ENCODE results near the gene NDUFAF8.

The NDUFAF8 gene

DNA sequence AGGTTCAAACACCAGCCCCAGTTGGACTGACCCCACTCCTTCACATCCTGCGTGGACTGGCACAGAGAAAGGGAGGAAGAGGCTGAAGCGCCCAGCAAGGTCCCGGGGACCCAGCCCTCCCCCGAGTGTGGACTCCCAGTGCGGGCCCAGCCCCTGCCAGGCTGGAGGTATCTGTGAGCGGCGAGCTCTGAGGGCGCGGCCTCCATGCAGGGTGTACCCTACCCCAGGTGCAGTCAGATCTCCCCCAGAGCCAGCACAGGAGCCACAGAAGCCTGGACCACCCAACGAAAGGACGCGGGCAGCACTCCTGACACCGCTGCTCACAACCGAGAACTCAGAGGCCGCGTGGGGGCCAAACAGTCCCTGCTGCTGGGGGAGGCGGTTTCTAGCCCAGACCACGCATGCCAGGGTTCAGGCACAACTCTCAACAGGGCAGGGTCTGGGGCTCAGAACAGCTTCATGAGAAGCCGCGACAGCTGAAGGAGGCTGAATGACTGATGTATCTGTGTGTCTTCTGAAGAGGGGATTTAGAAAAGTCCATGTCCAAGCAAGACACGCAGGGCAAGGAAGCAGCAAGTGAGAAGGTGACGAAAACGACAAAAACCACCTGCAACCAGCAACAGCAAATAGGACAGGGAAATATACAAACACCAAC is 47.5 kb downstream of the NDUFAF8 start:
- DNase-seq (ENCODE audit: low read depth), result no peak
- H3K4me3 ChIP-seq (ENCODE audit: low read depth, low read length), result no peak overlapping the region
- TF ChIP-seq, protein P1, sequence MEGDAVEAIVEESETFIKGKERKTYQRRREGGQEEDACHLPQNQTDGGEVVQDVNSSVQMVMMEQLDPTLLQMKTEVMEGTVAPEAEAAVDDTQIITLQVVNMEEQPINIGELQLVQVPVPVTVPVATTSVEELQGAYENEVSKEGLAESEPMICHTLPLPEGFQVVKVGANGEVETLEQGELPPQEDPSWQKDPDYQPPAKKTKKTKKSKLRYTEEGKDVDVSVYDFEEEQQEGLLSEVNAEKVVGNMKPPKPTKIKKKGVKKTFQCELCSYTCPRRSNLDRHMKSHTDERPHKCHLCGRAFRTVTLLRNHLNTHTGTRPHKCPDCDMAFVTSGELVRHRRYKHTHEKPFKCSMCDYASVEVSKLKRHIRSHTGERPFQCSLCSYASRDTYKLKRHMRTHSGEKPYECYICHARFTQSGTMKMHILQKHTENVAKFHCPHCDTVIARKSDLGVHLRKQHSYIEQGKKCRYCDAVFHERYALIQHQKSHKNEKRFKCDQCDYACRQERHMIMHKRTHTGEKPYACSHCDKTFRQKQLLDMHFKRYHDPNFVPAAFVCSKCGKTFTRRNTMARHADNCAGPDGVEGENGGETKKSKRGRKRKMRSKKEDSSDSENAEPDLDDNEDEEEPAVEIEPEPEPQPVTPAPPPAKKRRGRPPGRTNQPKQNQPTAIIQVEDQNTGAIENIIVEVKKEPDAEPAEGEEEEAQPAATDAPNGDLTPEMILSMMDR (IDR thresholded peaks at IDR 0.05; ENCODE audit: insufficient read depth, low read depth, low read length, missing control alignments), result no peak

DNA sequence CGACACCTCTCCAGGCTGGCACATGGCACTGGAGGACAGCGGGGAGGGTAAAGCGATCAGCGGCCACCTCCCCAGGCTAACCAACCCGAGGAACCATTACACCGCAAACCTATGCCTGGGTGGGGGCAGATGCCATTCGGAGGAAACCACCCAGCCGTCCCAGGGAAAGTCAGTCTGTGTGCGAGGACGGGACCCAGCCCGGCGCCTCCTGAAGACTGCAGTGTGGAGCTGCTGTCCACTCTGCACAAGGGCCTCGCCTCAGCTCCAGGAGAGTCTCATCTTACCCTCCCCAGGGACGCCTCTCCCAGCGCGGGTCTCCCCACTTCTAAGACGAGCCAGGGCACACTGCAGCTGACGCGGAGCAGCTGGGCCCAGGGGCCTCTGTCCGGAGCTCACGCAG is 48.0 kb downstream of the NDUFAF8 start:
- TF ChIP-seq, protein P1 (IDR thresholded peaks at IDR 0.05; ENCODE audit: insufficient read depth, low read depth, low read length, missing control alignments), result no peak
- H3K4me3 ChIP-seq (ENCODE audit: low read depth, low read length), result no peak overlapping the region
- DNase-seq (ENCODE audit: low read depth), result no peak

DNA sequence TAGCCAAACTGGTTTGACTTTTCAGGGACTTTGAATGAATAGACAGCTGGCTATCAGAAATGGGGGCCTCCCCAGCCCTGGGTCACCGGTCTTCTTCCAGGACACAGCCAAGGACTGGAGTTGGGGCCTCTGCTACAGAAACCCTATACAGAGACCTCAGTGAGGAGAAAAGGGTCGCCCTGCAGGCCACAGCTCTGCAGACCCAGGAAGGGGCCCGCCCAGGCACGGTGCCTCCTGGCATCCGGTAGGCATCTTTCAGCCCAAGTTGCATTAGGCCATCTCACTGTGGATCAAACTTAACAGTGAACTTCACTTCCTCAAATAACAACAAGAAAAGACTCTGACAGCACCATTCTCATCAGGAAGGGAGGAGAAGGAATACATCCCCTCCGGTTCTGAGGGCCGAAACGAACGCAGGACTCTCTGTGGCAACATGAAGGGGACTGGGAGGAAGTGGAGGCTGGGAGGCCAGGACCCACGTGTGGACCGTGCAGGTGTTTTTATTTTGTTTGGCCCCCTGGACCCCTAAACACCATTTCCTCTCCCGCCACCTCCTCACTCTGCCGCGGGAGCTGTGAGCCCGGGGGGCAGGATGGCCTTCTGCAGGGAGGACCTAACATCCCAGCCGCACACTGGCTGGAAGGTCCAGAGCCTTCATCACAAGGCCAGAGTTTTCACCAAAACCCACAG is 48.8 kb downstream of the NDUFAF8 start:
- H3K4me3 ChIP-seq (ENCODE audit: low read depth, low read length), result no peak overlapping the region
- DNase-seq (ENCODE audit: low read depth), result no peak
- TF ChIP-seq, protein P1 (IDR thresholded peaks at IDR 0.05; ENCODE audit: insufficient read depth, low read depth, low read length, missing control alignments), result no peak

DNA sequence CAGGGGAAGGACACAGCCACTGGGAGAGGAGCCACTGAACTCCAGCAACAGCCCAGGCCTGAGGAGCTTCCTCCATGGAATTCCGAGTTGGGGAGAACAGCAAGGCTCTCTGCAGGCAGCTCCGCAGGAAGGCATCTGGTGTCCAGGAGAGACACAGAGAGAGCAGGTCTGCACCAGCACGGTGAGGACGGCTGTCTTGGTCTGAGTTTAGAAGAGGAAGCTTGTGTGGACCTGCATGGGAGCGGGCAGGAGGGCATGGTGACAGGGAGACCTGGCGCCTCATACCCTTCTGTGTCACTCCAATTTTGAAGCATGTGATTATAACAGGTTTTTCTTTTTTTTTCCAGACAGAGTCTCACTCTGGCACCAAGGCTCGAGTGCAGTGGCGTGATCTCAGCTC is 49.6 kb downstream of the NDUFAF8 start:
- no peak overlapping the region for H3K4me3 ChIP-seq (ENCODE audit: low read depth, low read length)
- DNase-seq (ENCODE audit: low read depth), result no peak

DNA sequence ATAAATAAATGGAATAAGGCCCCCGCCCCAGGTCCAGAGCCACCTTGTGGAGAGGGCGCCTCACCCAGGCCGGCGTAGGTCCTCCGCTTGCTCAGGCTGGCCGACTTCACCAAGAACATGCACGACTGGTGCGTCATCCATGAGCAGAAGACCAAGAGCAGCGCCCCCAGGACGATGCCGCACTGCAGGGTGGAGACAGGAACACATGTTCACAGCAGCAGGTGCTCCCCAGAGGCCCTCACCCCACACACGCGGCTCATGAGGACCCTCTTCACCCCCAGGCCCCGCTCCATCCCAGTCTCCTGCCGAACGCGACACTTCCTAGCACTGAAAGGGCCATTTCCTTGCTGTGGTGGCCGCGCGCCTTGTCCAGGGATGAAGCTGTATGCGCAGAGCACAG is 50.5 kb downstream of the NDUFAF8 start:
- no peak overlapping the region for H3K4me3 ChIP-seq (ENCODE audit: low read depth, low read length)
- no peak for DNase-seq (ENCODE audit: low read depth)
- TF ChIP-seq, protein P1 (IDR thresholded peaks at IDR 0.05; ENCODE audit: insufficient read depth, low read depth, low read length, missing control alignments), result no peak

More for the DNA sequence above, 49.6 kb downstream of the NDUFAF8 start:
- TF ChIP-seq, protein P1 (IDR thresholded peaks at IDR 0.05; ENCODE audit: insufficient read depth, low read depth, low read length, missing control alignments), result no peak

DNA sequence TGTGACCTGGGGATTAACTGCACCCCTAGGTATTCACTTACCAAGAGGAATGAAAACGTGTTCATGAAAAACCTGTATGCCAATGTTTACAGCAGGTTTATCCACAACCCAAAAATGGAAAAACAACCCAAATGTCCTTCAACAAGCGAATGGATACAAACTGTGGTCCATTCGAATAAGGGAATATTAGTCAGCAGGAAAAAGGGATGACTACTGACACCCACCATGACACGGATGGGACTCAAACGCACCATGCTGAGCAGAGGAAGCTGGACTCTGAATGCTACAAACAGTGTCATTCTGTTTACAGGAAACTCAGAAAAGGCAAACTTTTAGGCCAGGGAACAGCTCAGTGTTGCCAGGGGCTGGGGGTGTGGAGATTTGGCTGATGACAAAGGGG is 51.1 kb downstream of the NDUFAF8 start:
- H3K4me3 ChIP-seq (ENCODE audit: low read depth, low read length), result no peak overlapping the region
- TF ChIP-seq, protein P1 (IDR thresholded peaks at IDR 0.05; ENCODE audit: insufficient read depth, low read depth, low read length, missing control alignments), result no peak
- no peak for DNase-seq (ENCODE audit: low read depth)

All from GM12865 (cell line).